ENCODE data around the gene PCNX3.
"Not testable (repeated sequence)": the region's sequence is repeated elsewhere in the genome, so short reads cannot be mapped to it uniquely, and the experiment has no call there.

PCNX3 gene

GRCh38 chr11:65672982-65673381 lies 57.4 kb downstream of the PCNX3 start:
- Histone ChIP-seq H3K9me3 (ENCODE audit: insufficient read depth, low read depth, low read length) (no peaks in the 10 kb centered on the region), H3K4me2 (ENCODE audit: low read depth, low read length, poor library complexity, severe bottlenecking) (no peak overlapping the region), H3K36me3 (ENCODE audit: insufficient read depth, low read length) (no peaks in the 10 kb centered on the region), H3F3A (ENCODE audit: low read depth) (no peaks in the 10 kb centered on the region), H3K4me1 (ENCODE audit: insufficient read depth, low read length, poor library complexity, severe bottlenecking) (no peaks in the 10 kb centered on the region), H3K9me2 (replicated peaks; ENCODE audit: low read depth, low read length) (no peaks in the 10 kb centered on the region), H3K79me2 (ENCODE audit: insufficient read depth, low read length) (no peaks in the 10 kb centered on the region), H4K20me1 (ENCODE audit: insufficient read depth, low read length, poor library complexity, severe bottlenecking) (no peaks in the 10 kb centered on the region), H3K9ac (ENCODE audit: low read depth, low read length, poor library complexity, severe bottlenecking) (no peak overlapping the region), H2AFZ (ENCODE audit: low read length) (no peak overlapping the region), H3K4me3 (ENCODE audit: low read length, poor library complexity, severe bottlenecking) (no peak overlapping the region), H3K27me3 (ENCODE audit: insufficient read depth, low read length, poor library complexity, severe bottlenecking) (no peaks in the 10 kb centered on the region)
- no peak for TF ChIP-seq EZH2phosphoT487 (IDR thresholded peaks at IDR 0.05; ENCODE audit: borderline replicate concordance)
- no peak for TF ChIP-seq CTCF (conservative IDR thresholded peaks at IDR 0.05; ENCODE audit: low read length)

- Histone ChIP-seq H3K9me2 (replicated peaks; ENCODE audit: low read depth, low read length) (no peaks in the 10 kb centered on the region), H3K36me3 (ENCODE audit: insufficient read depth, low read length) (no peaks in the 10 kb centered on the region), H3K9ac (ENCODE audit: low read depth, low read length, poor library complexity, severe bottlenecking) (no peak overlapping the region), H3K4me3 (ENCODE audit: low read length, poor library complexity, severe bottlenecking) (no peak overlapping the region), H3K4me2 (ENCODE audit: low read depth, low read length, poor library complexity, severe bottlenecking) (no peak overlapping the region), H3K9me3 (ENCODE audit: insufficient read depth, low read depth, low read length) (no peaks in the 10 kb centered on the region), H4K20me1 (ENCODE audit: insufficient read depth, low read length, poor library complexity, severe bottlenecking) (no peaks in the 10 kb centered on the region), H3F3A (ENCODE audit: low read depth) (no peaks in the 10 kb centered on the region), H3K79me2 (ENCODE audit: insufficient read depth, low read length) (no peaks in the 10 kb centered on the region), H3K4me1 (ENCODE audit: insufficient read depth, low read length, poor library complexity, severe bottlenecking) (no peaks in the 10 kb centered on the region), H3K27me3 (ENCODE audit: insufficient read depth, low read length, poor library complexity, severe bottlenecking) (no peaks in the 10 kb centered on the region), H2AFZ (ENCODE audit: low read length) (no peak overlapping the region)
- TF ChIP-seq CTCF (conservative IDR thresholded peaks at IDR 0.05; ENCODE audit: low read length): no peak
- no peak for TF ChIP-seq EZH2phosphoT487 (IDR thresholded peaks at IDR 0.05; ENCODE audit: borderline replicate concordance)
Observed at GRCh38 chr11:65680192-65680743, 64.7 kb downstream of the PCNX3 start.

- not testable (repeated sequence) for H4K20me1 ChIP-seq (ENCODE audit: insufficient read depth, low read length, poor library complexity, severe bottlenecking); H3K36me3 ChIP-seq (ENCODE audit: insufficient read depth, low read length); H3K4me2 ChIP-seq (ENCODE audit: low read depth, low read length, poor library complexity, severe bottlenecking); H3K27me3 ChIP-seq (ENCODE audit: insufficient read depth, low read length, poor library complexity, severe bottlenecking); H3K4me1 ChIP-seq (ENCODE audit: insufficient read depth, low read length, poor library complexity, severe bottlenecking); H3F3A ChIP-seq (ENCODE audit: low read depth); H3K9ac ChIP-seq (ENCODE audit: low read depth, low read length, poor library complexity, severe bottlenecking); H2AFZ ChIP-seq (ENCODE audit: low read length); H3K4me3 ChIP-seq (ENCODE audit: low read length, poor library complexity, severe bottlenecking); H3K9me3 ChIP-seq (ENCODE audit: insufficient read depth, low read depth, low read length); H3K79me2 ChIP-seq (ENCODE audit: insufficient read depth, low read length); H3K9me2 ChIP-seq (replicated peaks; ENCODE audit: low read depth, low read length)
Observed at GRCh38 chr11:65683480-65683879, 67.9 kb downstream of the PCNX3 start.

- Histone ChIP-seq H3K9ac (ENCODE audit: low read depth, low read length, poor library complexity, severe bottlenecking) (no peak overlapping the region), H3K27me3 (ENCODE audit: insufficient read depth, low read length, poor library complexity, severe bottlenecking) (no peaks in the 10 kb centered on the region), H3K36me3 (ENCODE audit: insufficient read depth, low read length) (no peaks in the 10 kb centered on the region), H3K4me3 (ENCODE audit: low read length, poor library complexity, severe bottlenecking) (no peak overlapping the region), H3K79me2 (ENCODE audit: insufficient read depth, low read length) (no peaks in the 10 kb centered on the region), H3K4me1 (ENCODE audit: insufficient read depth, low read length, poor library complexity, severe bottlenecking) (no peaks in the 10 kb centered on the region), H3K4me2 (ENCODE audit: low read depth, low read length, poor library complexity, severe bottlenecking) (no peak overlapping the region), H3K9me2 (replicated peaks; ENCODE audit: low read depth, low read length) (no peaks in the 10 kb centered on the region), H2AFZ (ENCODE audit: low read length) (no peak overlapping the region), H3F3A (ENCODE audit: low read depth) (no peaks in the 10 kb centered on the region), H4K20me1 (ENCODE audit: insufficient read depth, low read length, poor library complexity, severe bottlenecking) (no peaks in the 10 kb centered on the region), H3K9me3 (ENCODE audit: insufficient read depth, low read depth, low read length) (no peaks in the 10 kb centered on the region)
- no peak for TF ChIP-seq EZH2phosphoT487 (IDR thresholded peaks at IDR 0.05; ENCODE audit: borderline replicate concordance)
- no peak for TF ChIP-seq CTCF (conservative IDR thresholded peaks at IDR 0.05; ENCODE audit: low read length)
Observed at GRCh38 chr11:65685981-65686380, 70.4 kb downstream of the PCNX3 start.
